Chondrocyte (in vitro differentiated cells): ENCODE data around the gene TMEM150C. TPM values are rescaled to one million over a fixed set of nuclear protein-coding genes. Genes with fewer than 3 reads are reported as not detected.

ENCODE experiments used
- DNase-seq: peaks from one replicate; pipeline ENCODE4 v3.0.0; 2021; ENCODE audit warnings: mixed read lengths, low spot score
- H3K27ac Mint-ChIP-seq: one replicate; pipeline ENCODE4 v1.8.0; 2021; ENCODE audit warnings: mild to moderate bottlenecking, moderate library complexity, mixed read lengths; ENCODE audit not compliant: unreplicated experiment
- H3K27me3 Mint-ChIP-seq: 2 replicates; pipeline ENCODE4 v1.8.0; 2021; ENCODE audit warnings: low read depth, mixed read lengths
- H3K36me3 Mint-ChIP-seq: 2 replicates; pipeline ENCODE4 v1.8.0; 2021; ENCODE audit warnings: low read depth, mixed read lengths
- H3K4me1 Mint-ChIP-seq: 2 replicates; pipeline ENCODE4 v1.8.0; 2021; ENCODE audit warnings: low read depth, mild to moderate bottlenecking, mixed read lengths
- H3K4me3 Mint-ChIP-seq: one replicate; pipeline ENCODE4 v1.8.0; 2021; ENCODE audit warnings: mild to moderate bottlenecking, moderate library complexity, mixed read lengths; ENCODE audit not compliant: unreplicated experiment
- H3K9me3 Mint-ChIP-seq: 2 replicates; pipeline ENCODE4 v1.8.0; 2021; ENCODE audit warnings: low read depth, mixed read lengths
- CTCF ChIP-seq: fragments of 200-600 bp; sonication (generic); IDR thresholded peaks from 2 replicates; pipeline ENCODE4 v1.5.0; 2021; ENCODE audit warnings: antibody characterized with exemption, mild to moderate bottlenecking, moderate library complexity
- long read RNA-seq: library from polyadenylated mRNA; stranded (forward); transcript quantifications from one replicate; pipeline ENCODE4 v2.0.0, GENCODE V29; 2021
- total RNA-seq: library from RNA; stranded (reverse); gene quantifications from 3 replicates; pipeline ENCODE4 v1.2.1, GENCODE V29; 2021

TMEM150C gene
- total RNA-seq: 1.7 to 2.3 TPM (median 1.7 TPM) in 3 replicates
- long read RNA-seq, partial matches to known transcripts: 0 of 3 reads
- long read RNA-seq, other reads (novel, unspliced or antisense): 0 of 3 reads

- peak within 1 kb of the TSS; percentile 2 for H3K27ac Mint-ChIP-seq
- peaks cover 12% of the 10 kb centered on the region for H3K4me1 Mint-ChIP-seq
- DNase-seq: no peak
These were observed at the start of gene TMEM150C for GRCh38 chr4:82561786-82562563. TMEM150C (minus strand) TSS chr4:82561988; CDS start chr4:82504657, 57,331 bp downstream.

GRCh38 chr4:82611527-82611926, 49.7 kb upstream of the TMEM150C start:
- H3K27me3 Mint-ChIP-seq: no peaks in the 10 kb centered on the region
- no peak for TF ChIP-seq CTCF
- H3K4me1 Mint-ChIP-seq: no peaks in the 10 kb centered on the region
- no peak overlapping the region for H3K27ac Mint-ChIP-seq
- DNase-seq: no peak
- no peaks in the 10 kb centered on the region for H3K9me3 Mint-ChIP-seq
- no peak overlapping the region for H3K4me3 Mint-ChIP-seq
- no peaks in the 10 kb centered on the region for H3K36me3 Mint-ChIP-seq

More at GRCh38 chr4:82561786-82562563, at the start of gene TMEM150C:
- TF ChIP-seq CTCF: peak; percentile 72
- peaks cover 8% of the 10 kb centered on the region for H3K27me3 Mint-ChIP-seq
- no peaks in the 10 kb centered on the region for H3K9me3 Mint-ChIP-seq
- H3K36me3 Mint-ChIP-seq: no peaks in the 10 kb centered on the region
- peak within 1 kb of the TSS; percentile 73 for H3K4me3 Mint-ChIP-seq

- H3K9me3 Mint-ChIP-seq: no peaks in the 10 kb centered on the region
- TF ChIP-seq CTCF: no peak
- H3K36me3 Mint-ChIP-seq: no peaks in the 10 kb centered on the region
- no peaks in the 10 kb centered on the region for H3K4me1 Mint-ChIP-seq
- no peak for DNase-seq
- H3K27me3 Mint-ChIP-seq: no peaks in the 10 kb centered on the region
- no peak overlapping the region for H3K27ac Mint-ChIP-seq
- no peak overlapping the region for H3K4me3 Mint-ChIP-seq
These were observed 48.3 kb upstream of the TMEM150C start for GRCh38 chr4:82610041-82610440.

- no peaks in the 10 kb centered on the region for H3K9me3 Mint-ChIP-seq
- H3K4me1 Mint-ChIP-seq: no peaks in the 10 kb centered on the region
- H3K36me3 Mint-ChIP-seq: no peaks in the 10 kb centered on the region
- no peak overlapping the region for H3K27ac Mint-ChIP-seq
- no peak overlapping the region for H3K4me3 Mint-ChIP-seq
- no peak for DNase-seq
- no peak for TF ChIP-seq CTCF
- no peaks in the 10 kb centered on the region for H3K27me3 Mint-ChIP-seq
These were observed 44.8 kb upstream of the TMEM150C start for GRCh38 chr4:82606622-82607021.

- DNase-seq: no peak
- no peaks in the 10 kb centered on the region for H3K4me1 Mint-ChIP-seq
- no peak overlapping the region for H3K27ac Mint-ChIP-seq
- H3K36me3 Mint-ChIP-seq: no peaks in the 10 kb centered on the region
- no peak overlapping the region for H3K4me3 Mint-ChIP-seq
- no peaks in the 10 kb centered on the region for H3K9me3 Mint-ChIP-seq
- no peaks in the 10 kb centered on the region for H3K27me3 Mint-ChIP-seq
- TF ChIP-seq CTCF: no peak
These were observed 42.7 kb upstream of the TMEM150C start for GRCh38 chr4:82604522-82604921.
